Measurements from ENCODE around the gene OTUD7B. TPM values are rescaled to one million over a fixed set of nuclear protein-coding genes. Genes with fewer than 3 reads are reported as not detected.

The OTUD7B gene
- total and polyA plus RNA-seq, 10 of the 15 experiments (the other 5 are each of a cell fraction or from before 2014, with no cell fraction given) = 1.7 to 24.9 (median 6.6) TPM

- SMC1A ChIA-PET (ENCODE audit: uncharacterized antibody, unreplicated experiment) = interaction anchor here (0.9 kb wide), 1 partner anchor 173 kb away, joined by 3 read pairs; no protein-coding TSS in a partner anchor
- Histone ChIP-seq H3K9me3 (replicated peaks; ENCODE audit: control insufficient read depth, insufficient read depth, low read length) (no peaks in the 10 kb centered on the region), H3K4me1 (ENCODE audit: control insufficient read depth, insufficient read depth, low read length) (peaks cover 4% of the 10 kb centered on the region), H3K79me2 (ENCODE audit: control insufficient read depth, insufficient read depth, low read length) (peaks cover 2% of the 10 kb centered on the region), H3K9ac (ENCODE audit: control insufficient read depth, insufficient read depth, low read length) (no peak overlapping the region), H3K36me3 (ENCODE audit: control insufficient read depth in 2 of 2, insufficient read depth in 2 of 2, low read length in 1 of 2) (no peaks in the 10 kb centered on the region), H3K27ac (ENCODE audit: control insufficient read depth, insufficient read depth) (no peak overlapping the region), H2AFZ (ENCODE audit: control insufficient read depth, low read depth, low read length) (no peak overlapping the region), H3K27me3 (replicated peaks in 1 of 2; ENCODE audit: control insufficient read depth in 2 of 2, insufficient read depth in 2 of 2, low read length in 1 of 2) (no peaks in the 10 kb centered on the region), H3K4me2 (ENCODE audit: control insufficient read depth, insufficient read depth) (no peak overlapping the region), H3K4me3 (no peak overlapping the region), H4K20me1 (ENCODE audit: control insufficient read depth, insufficient read depth) (no peaks in the 10 kb centered on the region)
- POLR2A ChIA-PET = no interaction called here
- DNase-seq (ENCODE audit: low read depth, low spot score) (no peak), ATAC-seq (no peak), FAIRE-seq (no peak)
- TF ChIP-seq SRF (IDR thresholded peaks at IDR 0.05; ENCODE audit: low read depth in 2 of 2, low read length in 2 of 2) = no peak
- TF ChIP-seq ASH2L (IDR thresholded peaks at IDR 0.05; ENCODE audit: borderline replicate concordance, low read depth) = no peak
- TF ChIP-seq LARP7 (IDR thresholded peaks at IDR 0.05) = no peak
- TF ChIP-seq, protein P1, sequence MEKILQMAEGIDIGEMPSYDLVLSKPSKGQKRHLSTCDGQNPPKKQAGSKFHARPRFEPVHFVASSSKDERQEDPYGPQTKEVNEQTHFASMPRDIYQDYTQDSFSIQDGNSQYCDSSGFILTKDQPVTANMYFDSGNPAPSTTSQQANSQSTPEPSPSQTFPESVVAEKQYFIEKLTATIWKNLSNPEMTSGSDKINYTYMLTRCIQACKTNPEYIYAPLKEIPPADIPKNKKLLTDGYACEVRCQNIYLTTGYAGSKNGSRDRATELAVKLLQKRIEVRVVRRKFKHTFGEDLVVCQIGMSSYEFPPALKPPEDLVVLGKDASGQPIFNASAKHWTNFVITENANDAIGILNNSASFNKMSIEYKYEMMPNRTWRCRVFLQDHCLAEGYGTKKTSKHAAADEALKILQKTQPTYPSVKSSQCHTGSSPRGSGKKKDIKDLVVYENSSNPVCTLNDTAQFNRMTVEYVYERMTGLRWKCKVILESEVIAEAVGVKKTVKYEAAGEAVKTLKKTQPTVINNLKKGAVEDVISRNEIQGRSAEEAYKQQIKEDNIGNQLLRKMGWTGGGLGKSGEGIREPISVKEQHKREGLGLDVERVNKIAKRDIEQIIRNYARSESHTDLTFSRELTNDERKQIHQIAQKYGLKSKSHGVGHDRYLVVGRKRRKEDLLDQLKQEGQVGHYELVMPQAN (conservative IDR thresholded peaks at IDR 0.05) = no peak
- no peak for TF ChIP-seq CBX3 (IDR thresholded peaks at IDR 0.05; ENCODE audit: borderline replicate concordance, low read depth)
- TF ChIP-seq STAT1 (conservative IDR thresholded peaks at IDR 0.05) = no peak
- no peak for TF ChIP-seq ZNF24 (IDR thresholded peaks at IDR 0.05)
- no peak for TF ChIP-seq RCOR1 (conservative IDR thresholded peaks at IDR 0.05; ENCODE audit: low read depth, low read length)
- no peak for TF ChIP-seq FOS (IDR thresholded peaks at IDR 0.05; ENCODE audit: borderline replicate concordance, extremely low read depth, insufficient read length)
- no peak for TF ChIP-seq BCL3 (IDR thresholded peaks at IDR 0.05; ENCODE audit: borderline replicate concordance, insufficient read depth, low read depth, low read length, poor library complexity, severe bottlenecking)
- no peak for TF ChIP-seq PML (IDR thresholded peaks at IDR 0.05; ENCODE audit: low read length)
- TF ChIP-seq KLF5 (IDR thresholded peaks at IDR 0.05; ENCODE audit: partially characterized antibody) = no peak
- no peak for TF ChIP-seq NRF1 (conservative IDR thresholded peaks at IDR 0.05; ENCODE audit: low read depth, low read length)
- TF ChIP-seq RELA (IDR thresholded peaks at IDR 0.05; ENCODE audit: borderline replicate concordance, partially characterized antibody) = no peak
- in situ Hi-C loops (cut with MboI) = no loop called here
- RAD21 ChIA-PET (ENCODE audit: unreplicated experiment) = no interaction called here
- WGBS (ENCODE audit: insufficient coverage, insufficient replicate concordance, low lambda C conversion rate, missing lambda C conversion rate) = 80% methylated on average over 8 of the region's 8 CpGs
- CTCF ChIA-PET = no interaction called here
- intact Hi-C loops (cut with micrococcal nuclease; ENCODE audit: unreplicated experiment) = no loop called here
- BruUV-seq (replicated peaks) = no TSS peak
Observed at GRCh38 chr1:149932474-149932873, 78.1 kb downstream of the OTUD7B start.
